H1 (cell line): ENCODE data around the gene SLC38A5. TPM values are rescaled to one million over a fixed set of nuclear protein-coding genes. Genes with fewer than 3 reads are reported as not detected.

Experiments used
- CTCF ChIA-PET: fragments of 300-600 bp; sonication (Branson Sonifier 250); formaldehyde crosslinking; loops from one replicate; lab custom pipeline; 2021; ENCODE audit not compliant: partially characterized antibody; lab: Charles Lee
- POLR2A ChIA-PET: fragments of 300-600 bp; sonication (Branson Sonifier 250); formaldehyde crosslinking; loops from one replicate; lab custom pipeline; 2021; ENCODE audit warnings: inconsistent platforms; ENCODE audit not compliant: partially characterized antibody; lab: Charles Lee
- DNase-seq, 2 experiments: peaks; one replicate each; pipeline versions ENCODE4 v3.0.0 to v3.0.0-alpha.2; 2010 to 2022; ENCODE audit warnings: low spot score in 2 of 2, low read depth in 1 of 2, mixed read lengths in 1 of 2
- FAIRE-seq: peaks from 2 replicates; lab custom pipeline; 2011; peaks lifted over from hg19 to GRCh38; lab: Jason Lieb, UNC
- H2AFZ ChIP-seq: 2 replicates; pipeline ENCODE4 v1.8.1; 2012; ENCODE audit warnings: low read length, inconsistent platforms
- H2AK5ac ChIP-seq: 2 replicates; pipeline ENCODE4 v1.6.1; 2013; ENCODE audit warnings: low read depth, low read length
- H2BK120ac ChIP-seq: replicated peaks from 2 replicates; pipeline ENCODE3; 2013; ENCODE audit warnings: low read depth, low read length, inconsistent platforms
- H2BK12ac ChIP-seq: 2 replicates; pipeline ENCODE4 v1.6.1; 2013; ENCODE audit warnings: low read depth, low read length
- H2BK15ac ChIP-seq: 2 replicates; pipeline ENCODE4 v1.6.1; 2013; ENCODE audit warnings: low read length
- H2BK20ac ChIP-seq: 2 replicates; pipeline ENCODE4 v1.6.1; 2013; ENCODE audit warnings: low read length
- H2BK5ac ChIP-seq: 2 replicates; pipeline ENCODE4 v1.6.1; 2013; ENCODE audit warnings: low read depth, low read length
- H3K14ac ChIP-seq: 2 replicates; pipeline ENCODE4 v1.6.1; 2013; ENCODE audit warnings: inconsistent platforms; ENCODE audit not compliant: insufficient read length
- H3K18ac ChIP-seq: 2 replicates; pipeline ENCODE4 v1.6.1; 2013; ENCODE audit warnings: low read length; ENCODE audit errors: extremely low read depth
- H3K23ac ChIP-seq: 2 replicates; pipeline ENCODE4 v1.6.1; 2013; ENCODE audit warnings: inconsistent platforms; ENCODE audit not compliant: insufficient read length
- H3K23me2 ChIP-seq: 2 replicates; pipeline ENCODE4 v1.6.1; 2013; ENCODE audit warnings: low read depth, low read length
- H3K27ac ChIP-seq: 2 replicates; pipeline ENCODE4 v1.6.1; 2011; ENCODE audit warnings: low read depth, low read length, inconsistent platforms
- H3K27me3 ChIP-seq, 4 experiments: replicated peaks in 1 of 4; 1 replicate in 1 of 4; 2 replicates in 3 of 4; pipeline versions ENCODE4 v1.6.1 to v1.8.1; 2011 to 2013; ENCODE audit warnings: low read length in 3 of 4, mild to moderate bottlenecking in 3 of 4, inconsistent platforms in 2 of 4, mixed read lengths in 2 of 4, moderate library complexity in 1 of 4; ENCODE audit not compliant: control insufficient read depth in 3 of 4, insufficient read depth in 3 of 4; ENCODE audit errors: extremely low read depth in 1 of 4
- H3K36me3 ChIP-seq, 4 experiments: 2 replicates each; pipeline versions ENCODE4 v1.6.1 to v1.8.1; 2011 to 2013; ENCODE audit warnings: mild to moderate bottlenecking in 4 of 4, low read length in 3 of 4, moderate library complexity in 2 of 4, control low read depth in 1 of 4, inconsistent platforms in 1 of 4; ENCODE audit not compliant: insufficient read depth in 4 of 4, control insufficient read depth in 2 of 4
- H3K4ac ChIP-seq: replicated peaks from 2 replicates; pipeline ENCODE3; 2013; ENCODE audit warnings: low read length, low read depth, mixed read lengths, inconsistent platforms; ENCODE audit not compliant: insufficient read length
- H3K4me1 ChIP-seq, 4 experiments: replicated peaks in 1 of 4; 1 replicate in 1 of 4; 2 replicates in 3 of 4; pipeline versions ENCODE4 v1.6.1 to v1.8.1; 2011 to 2013; ENCODE audit warnings: low read length in 3 of 4, inconsistent platforms in 2 of 4, mixed read lengths in 1 of 4; ENCODE audit not compliant: insufficient read depth in 4 of 4, control insufficient read depth in 3 of 4
- H3K4me2 ChIP-seq, 2 experiments: 2 replicates each; pipeline versions ENCODE4 v1.6.1 to v1.8.1; 2011 to 2013; ENCODE audit warnings: low read depth in 2 of 2, low read length in 2 of 2, control low read depth in 1 of 2, inconsistent platforms in 1 of 2, mild to moderate bottlenecking in 1 of 2; ENCODE audit not compliant: insufficient read depth in 1 of 2
- H3K4me3 ChIP-seq, 4 experiments: fragments of 200-600, 300-600 bp in 1 of 4; sonication (generic), shearing (Covaris generic), sonication (Bioruptor Twin) in 1 of 4; 2 replicates each; pipeline versions ENCODE4 v1.5.1 to v1.8.1; 2011 to 2016; ENCODE audit warnings: low read length in 4 of 4, low read depth in 3 of 4, control low read depth in 2 of 4, inconsistent platforms in 2 of 4, mild to moderate bottlenecking in 2 of 4, mixed read lengths in 1 of 4, moderate library complexity in 1 of 4; ENCODE audit not compliant: insufficient read depth in 2 of 4; ENCODE audit errors: extremely low read depth in 1 of 4
- H3K56ac ChIP-seq: replicated peaks from 2 replicates; pipeline ENCODE3; 2013; ENCODE audit warnings: low read depth, mild to moderate bottlenecking, mixed read lengths, low read length, inconsistent platforms; ENCODE audit not compliant: insufficient read length
- H3K79me1 ChIP-seq: 2 replicates; pipeline ENCODE4 v1.6.1; 2013; ENCODE audit warnings: low read depth, low read length, control low read depth
- H3K79me2 ChIP-seq, 2 experiments: 2 replicates each; pipeline versions ENCODE4 v1.6.1 to v1.8.1; 2012 to 2013; ENCODE audit warnings: low read length in 2 of 2, mild to moderate bottlenecking in 2 of 2, inconsistent platforms in 1 of 2; ENCODE audit not compliant: insufficient read depth in 2 of 2, control insufficient read depth in 1 of 2
- H3K9ac ChIP-seq, 4 experiments: replicated peaks in 1 of 4; 1 replicate in 1 of 4; 2 replicates in 3 of 4; pipeline versions ENCODE4 v1.6.1 to v1.8.1; 2011 to 2013; ENCODE audit warnings: low read depth in 3 of 4, low read length in 3 of 4, control low read depth in 2 of 4, mild to moderate bottlenecking in 2 of 4, moderate library complexity in 2 of 4, inconsistent platforms in 1 of 4; ENCODE audit errors: extremely low read depth in 1 of 4
- H3K9me3 ChIP-seq, 2 experiments: 2 replicates each; pipeline versions ENCODE4 v1.6.1 to v1.8.1; 2012 to 2013; ENCODE audit warnings: mild to moderate bottlenecking in 2 of 2, moderate library complexity in 2 of 2, control low read depth in 1 of 2, inconsistent platforms in 1 of 2, low read depth in 1 of 2, low read length in 1 of 2, mixed read lengths in 1 of 2; ENCODE audit not compliant: insufficient read depth in 2 of 2
- H4K20me1 ChIP-seq, 2 experiments: replicated peaks in 1 of 2; 2 replicates each; pipeline versions ENCODE3 to v1.8.1; 2011 to 2013; ENCODE audit warnings: inconsistent platforms in 2 of 2, low read length in 2 of 2, mild to moderate bottlenecking in 1 of 2; ENCODE audit not compliant: insufficient read depth in 2 of 2, control insufficient read depth in 1 of 2
- H4K5ac ChIP-seq: 2 replicates; pipeline ENCODE4 v1.6.1; 2013; ENCODE audit warnings: low read length, low read depth, mixed read lengths, inconsistent platforms; ENCODE audit not compliant: insufficient read length
- H4K8ac ChIP-seq: 2 replicates; pipeline ENCODE4 v1.8.0; 2013; ENCODE audit warnings: mild to moderate bottlenecking, moderate library complexity, low read length, inconsistent platforms; ENCODE audit not compliant: insufficient read depth; ENCODE audit errors: extremely low read depth
- H4K91ac ChIP-seq: replicated peaks from 2 replicates; pipeline ENCODE3; 2013; ENCODE audit warnings: low read length, mixed read lengths, inconsistent platforms; ENCODE audit not compliant: insufficient read length
- BACH1 ChIP-seq: IDR thresholded peaks from 2 replicates; pipeline ENCODE4 v1.6.1; 2012; ENCODE audit warnings: low read length, improper control_type of control experiment
- EGR1 ChIP-seq: IDR thresholded peaks from 2 replicates; pipeline ENCODE4 v1.6.1; 2011; ENCODE audit warnings: low read depth, low read length, borderline replicate concordance
- EP300 ChIP-seq, 2 experiments: IDR thresholded peaks; 1 replicate in 1 of 2; 2 replicates in 1 of 2; pipeline ENCODE4 v1.6.1; 2011 to 2012; ENCODE audit warnings: low read depth in 2 of 2, low read length in 2 of 2, mild to moderate bottlenecking in 2 of 2, borderline replicate concordance in 1 of 2, inconsistent platforms in 1 of 2, moderate library complexity in 1 of 2
- KDM4A ChIP-seq: IDR thresholded peaks from one replicate; pipeline ENCODE4 v1.7.1; 2012; ENCODE audit warnings: low read depth, mild to moderate bottlenecking, moderate library complexity, low read length, inconsistent platforms; ENCODE audit not compliant: severe bottlenecking
- NANOG ChIP-seq: IDR thresholded peaks from 2 replicates; pipeline ENCODE4 v1.6.1; 2011; ENCODE audit warnings: low read length, low read depth, mild to moderate bottlenecking, inconsistent platforms; ENCODE audit not compliant: insufficient read depth, poor library complexity, severe bottlenecking
- PHF8 ChIP-seq: fragments of 200-600 bp; sonication (generic); conservative IDR thresholded peaks from 2 replicates; pipeline ENCODE4 v1.7.1; 2012; ENCODE audit warnings: low read depth, mild to moderate bottlenecking, inconsistent platforms, low read length, moderate library complexity
- SIN3A ChIP-seq, 2 experiments: IDR thresholded peaks in 1 of 2; conservative IDR thresholded peaks in 1 of 2; 2 replicates each; pipeline ENCODE4 v1.6.1; 2011 to 2012; ENCODE audit warnings: low read length in 2 of 2, improper control_type of control experiment in 1 of 2, low read depth in 1 of 2, mild to moderate bottlenecking in 1 of 2
- SIRT6 ChIP-seq: IDR thresholded peaks from one replicate; pipeline ENCODE4 v1.7.1; 2012; ENCODE audit warnings: low read length, inconsistent platforms
- SUZ12 ChIP-seq: fragments of 200-600 bp; sonication (generic); IDR thresholded peaks from 2 replicates; pipeline ENCODE4 v1.6.1; 2012; ENCODE audit warnings: mild to moderate bottlenecking, inconsistent platforms, low read length, moderate library complexity, mixed read lengths
- TAF1 ChIP-seq: IDR thresholded peaks from 2 replicates; pipeline ENCODE4 v1.6.1; 2011; ENCODE audit warnings: mild to moderate bottlenecking, low read depth, low read length
- WGBS, 2 experiments: shearing (Covaris generic) in 1 of 2; methylation state at CpG; one replicate each; pipeline versions ENCODE4 v1.1.6 to v1.1.7; 2013 to 2015; ENCODE audit warnings: low lambda C conversion rate in 2 of 2, mixed read lengths in 2 of 2, inconsistent platforms in 1 of 2, low coverage in 1 of 2, missing lambda C conversion rate in 1 of 2; ENCODE audit not compliant: insufficient replicate concordance in 2 of 2, insufficient coverage in 1 of 2, insufficient read length in 1 of 2; ENCODE audit errors: extremely low coverage in 1 of 2, missing lambda C conversion rate in 1 of 2; 5-methylcytosine and 5-hydroxymethylcytosine counted together
- polyA plus RNA-seq, 7 experiments: library from polyadenylated mRNA; depleted of rRNA in 3 of 7; stranded (reverse) in 5 of 7; unstranded in 2 of 7; fragments of >200 nt in 5 of 7; fragments of 200-250 nt in 2 of 7; gene quantifications; 1 replicate in 5 of 7; 2 replicates in 1 of 7; 4 replicates in 1 of 7; pipeline versions ENCODE4 v1.2.1 to v1.2.3, GENCODE V29; 2011 to 2013; ENCODE audit warnings: missing spikeins in 2 of 7, mixed read lengths in 2 of 7
- total RNA-seq: library from RNA; stranded (reverse); fragmentation: NEBNext Ultra II Directional; extraction: Animal tissue kit (Norgen Biotek cat#: 25700); gene quantifications from 2 replicates; pipeline ENCODE4 v1.2.1, GENCODE V29; 2021

SLC38A5 gene
- total and polyA plus RNA-seq, 2 of the 8 experiments (the other 6 are each of a cell fraction or from before 2014, with no cell fraction given), result 70.9 to 106 TPM

DNA sequence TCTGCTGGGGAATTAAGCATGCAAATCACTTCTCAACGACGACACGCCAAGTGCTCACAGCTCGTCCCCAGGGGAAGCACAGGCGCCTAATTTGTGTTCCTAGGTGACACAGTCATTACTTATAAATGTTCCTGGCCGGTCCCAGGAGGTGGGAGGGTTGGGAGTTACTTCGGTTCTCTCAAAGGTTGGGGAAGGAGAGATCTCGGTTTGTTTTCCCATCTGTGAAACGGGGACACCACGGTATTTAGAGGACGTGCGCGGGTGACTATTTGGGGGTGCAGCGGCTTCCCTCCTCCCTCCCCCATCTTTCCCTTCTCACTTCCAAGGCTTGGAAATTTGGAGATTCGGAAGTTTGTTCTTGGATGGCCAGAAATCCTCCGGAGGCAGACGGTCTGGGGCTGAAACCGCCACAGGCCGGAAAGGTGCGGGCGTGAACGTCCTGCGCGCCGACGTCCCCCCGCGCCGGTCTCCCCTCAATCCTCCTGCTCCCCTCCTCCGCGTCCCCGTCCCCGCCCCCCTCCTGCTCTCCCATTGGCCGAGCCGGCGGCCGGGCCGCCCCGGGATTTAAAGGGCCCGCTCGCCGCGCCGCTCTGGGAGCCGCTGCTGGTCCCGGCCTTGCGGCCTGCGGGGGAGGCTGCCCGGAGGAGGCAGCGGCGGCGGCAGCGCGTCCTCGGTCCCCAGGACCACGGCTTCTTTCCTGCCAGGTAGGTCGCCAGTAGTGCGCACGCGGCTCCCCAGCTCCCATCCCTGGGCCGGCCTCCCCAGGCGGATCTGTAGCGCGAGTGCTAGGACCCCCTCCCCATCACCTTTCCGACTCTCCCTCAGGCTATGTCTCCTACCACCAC lies 38.6 kb upstream of the SLC38A5 start, which contains the start of gene PORCN:
TSS of gene PORCN (plus strand) at position 593 of the 845 bp plus-strand sequence. CDS start 829 bp downstream, outside the sequence.
- Histone ChIP-seq H3K4me3 (peak within 1 kb of the TSS; percentile 60 to 93 (median 72)), H2BK15ac (no peak within 1 kb of the TSS), H2BK120ac (no peak within 1 kb of the TSS), H3K56ac (no peak within 1 kb of the TSS), H3K27ac (no peak within 1 kb of the TSS), H3K9me3 (no peaks in the 10 kb centered on the region), H3K79me2 (no peaks in the 10 kb centered on the region), H3K27me3 (no peaks in the 10 kb centered on the region; a peak in 2 of 7 replicates), H3K4ac (no peak within 1 kb of the TSS), H3K4me1 (peaks cover 0 to 5% (median 2%) of the 10 kb centered on the region in 4 experiments; a peak in 4 of 7 replicates), H2BK5ac (no peak within 1 kb of the TSS), H3K23ac (no peak within 1 kb of the TSS), H4K91ac (no peak within 1 kb of the TSS), H3K36me3 (no peaks in the 10 kb centered on the region), H2AFZ (0 out of 2 replicates have a peak within 1 kb of the TSS, but pooled peaks have one; percentile 63), H3K79me1 (no peaks in the 10 kb centered on the region), H4K5ac (peak within 1 kb of the TSS; percentile 79), H4K8ac (peak within 1 kb of the TSS; percentile 80; the same call in 1 of the 2 replicates), H2BK12ac (no peak within 1 kb of the TSS), H4K20me1 (no peaks in the 10 kb centered on the region), H3K23me2 (no peaks in the 10 kb centered on the region; the same call in 1 of the 2 replicates), H3K9ac (peak within 1 kb of the TSS; percentile 22 to 77 (median 50); a peak in 5 of 7 replicates), H3K14ac (no peak within 1 kb of the TSS), H2BK20ac (no peak within 1 kb of the TSS), H2AK5ac (no peak within 1 kb of the TSS), H3K18ac (no peak within 1 kb of the TSS; the same call in 1 of the 2 replicates), H3K4me2 (peak within 1 kb of the TSS; percentile 77 to 95)
- no peak for FAIRE-seq
- CTCF ChIA-PET, result no interaction called here
- DNase-seq, result peak in 1 of 2 experiments; percentile 79
- 3% methylated on average over 7 of the region's 65 CpGs; no CpG with 5 or more reads in 1 of the 2 experiments for WGBS, 2 experiments
- POLR2A ChIA-PET, result interaction anchor here (0.6 to 1.1 kb wide), 2 partner anchors 14 to 36 kb away, joined by 3 read pairs; no protein-coding TSS in a partner anchor
- peak in 1 of 2 experiments; percentile 62; a peak in 1 of 4 replicates for TF ChIP-seq SIN3A (conservative IDR thresholded peaks at IDR 0.05 in 1 of 2, IDR thresholded peaks at IDR 0.05 in 1 of 2; ENCODE audit: low read depth in 1 of 2, low read length in 2 of 2)
- peak; percentile 76 for TF ChIP-seq KDM4A
- no peak for TF ChIP-seq SUZ12
- TF ChIP-seq SIRT6, result no peak
- TF ChIP-seq EP300 (IDR thresholded peaks at IDR 0.05; ENCODE audit: borderline replicate concordance in 1 of 2, low read depth in 2 of 2, low read length in 2 of 2), result no peak
- peak; percentile 46; the same call in 1 of the 2 replicates for TF ChIP-seq PHF8
- no peak for TF ChIP-seq BACH1
- 0 out of 2 replicates have a peak, but pooled peaks have one; percentile 36 for TF ChIP-seq EGR1
- peak; percentile 33; the same call in 1 of the 2 replicates for TF ChIP-seq TAF1
- TF ChIP-seq NANOG, result no peak
